Measurements from ENCODE around the gene CNTRL. TPM values are rescaled to one million over a fixed set of nuclear protein-coding genes. Genes with fewer than 3 reads are reported as not detected.

Gene CNTRL
- total and polyA plus RNA-seq, 10 donors, result 15.8 to 63.0 (median 48.9) TPM

- H3K36me3 ChIP-seq, result peaks cover 0 to 23% (median 4%) of the 10 kb centered on the region in 6 donors
- no peak for TF ChIP-seq POLR2A (IDR thresholded peaks at IDR 0.05)
- TF ChIP-seq, protein P1, sequence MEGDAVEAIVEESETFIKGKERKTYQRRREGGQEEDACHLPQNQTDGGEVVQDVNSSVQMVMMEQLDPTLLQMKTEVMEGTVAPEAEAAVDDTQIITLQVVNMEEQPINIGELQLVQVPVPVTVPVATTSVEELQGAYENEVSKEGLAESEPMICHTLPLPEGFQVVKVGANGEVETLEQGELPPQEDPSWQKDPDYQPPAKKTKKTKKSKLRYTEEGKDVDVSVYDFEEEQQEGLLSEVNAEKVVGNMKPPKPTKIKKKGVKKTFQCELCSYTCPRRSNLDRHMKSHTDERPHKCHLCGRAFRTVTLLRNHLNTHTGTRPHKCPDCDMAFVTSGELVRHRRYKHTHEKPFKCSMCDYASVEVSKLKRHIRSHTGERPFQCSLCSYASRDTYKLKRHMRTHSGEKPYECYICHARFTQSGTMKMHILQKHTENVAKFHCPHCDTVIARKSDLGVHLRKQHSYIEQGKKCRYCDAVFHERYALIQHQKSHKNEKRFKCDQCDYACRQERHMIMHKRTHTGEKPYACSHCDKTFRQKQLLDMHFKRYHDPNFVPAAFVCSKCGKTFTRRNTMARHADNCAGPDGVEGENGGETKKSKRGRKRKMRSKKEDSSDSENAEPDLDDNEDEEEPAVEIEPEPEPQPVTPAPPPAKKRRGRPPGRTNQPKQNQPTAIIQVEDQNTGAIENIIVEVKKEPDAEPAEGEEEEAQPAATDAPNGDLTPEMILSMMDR (IDR thresholded peaks at IDR 0.05 in 8 of 11, conservative IDR thresholded peaks at IDR 0.05 in 3 of 11), result no peak
- no peak for TF ChIP-seq POLR2AphosphoS5 (IDR thresholded peaks at IDR 0.05)
- H3K4me1 ChIP-seq, result peaks cover 0 to 38% (median 12%) of the 10 kb centered on the region in 6 donors
- 53 to 81% (median 75%) methylated on average over 1 of the region's 1 CpG for WGBS, 5 donors
- H3K4me3 ChIP-seq, result no peak overlapping the region
- H3K27ac ChIP-seq, result no peak overlapping the region
- intact Hi-C loops (cut with DNase I; ENCODE audit: low total_unique reads), result no loop called here
- DNase-seq, result no peak
- peaks cover 0 to 6% (median 2%) of the 10 kb centered on the region in 8 donors for H3K9me3 ChIP-seq
- H3K27me3 ChIP-seq (replicated peaks in 1 of 7), result no peaks in the 10 kb centered on the region
These were observed 33.1 kb downstream of the CNTRL start for GRCh38 chr9:121107881-121108280.

DNA sequence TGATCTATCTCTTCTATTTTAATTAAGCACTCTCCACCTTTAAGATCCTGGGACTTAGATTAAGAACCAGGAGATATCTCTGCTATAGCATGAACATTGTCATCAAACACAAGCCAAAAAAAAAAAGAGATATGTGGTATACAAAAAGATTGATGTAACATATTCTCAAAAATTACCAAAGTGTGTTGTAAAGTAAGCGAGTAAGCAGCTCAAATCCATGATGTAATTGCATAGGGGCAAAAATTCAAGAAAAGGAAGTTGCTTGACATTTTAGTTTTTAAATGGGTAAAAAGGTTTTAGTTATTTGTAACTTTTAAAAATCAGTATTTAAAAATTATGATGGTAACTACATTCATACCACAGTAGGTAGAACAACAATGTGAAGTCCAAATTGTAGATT lies 40.7 kb downstream of the CNTRL start:
- H3K9me3 ChIP-seq, result no peaks in the 10 kb centered on the region
- intact Hi-C loops (cut with DNase I; ENCODE audit: low total_unique reads), result no loop called here
- peaks cover 0 to 67% (median 5%) of the 10 kb centered on the region in 6 donors for H3K36me3 ChIP-seq
- 43 to 88% (median 68%) methylated on average over 1 of the region's 1 CpG for WGBS, 5 donors
- H3K4me1 ChIP-seq, result peaks cover 0 to 20% (median 4%) of the 10 kb centered on the region in 6 donors
- no peak for DNase-seq
- H3K27me3 ChIP-seq (replicated peaks in 1 of 7), result no peaks in the 10 kb centered on the region
- no peak overlapping the region for H3K4me3 ChIP-seq
- TF ChIP-seq POLR2A (IDR thresholded peaks at IDR 0.05) (no peak), POLR2AphosphoS5 (IDR thresholded peaks at IDR 0.05) (no peak)
- TF ChIP-seq, protein P1 (IDR thresholded peaks at IDR 0.05 in 8 of 11, conservative IDR thresholded peaks at IDR 0.05 in 3 of 11), result no peak
- peak overlapping the region in 1 of 8 donors; percentile 27 for H3K27ac ChIP-seq

GRCh38 chr9:121118266-121118665 lies 43.5 kb downstream of the CNTRL start:
- H3K27me3 ChIP-seq (replicated peaks in 1 of 7), result no peaks in the 10 kb centered on the region
- no peak for TF ChIP-seq POLR2AphosphoS5 (IDR thresholded peaks at IDR 0.05)
- TF ChIP-seq, protein P1 (IDR thresholded peaks at IDR 0.05 in 8 of 11, conservative IDR thresholded peaks at IDR 0.05 in 3 of 11), result no peak
- no peak for TF ChIP-seq POLR2A (IDR thresholded peaks at IDR 0.05)
- WGBS, 5 donors, result 73 to 85% (median 78%) methylated on average over 2 of the region's 2 CpGs

DNA sequence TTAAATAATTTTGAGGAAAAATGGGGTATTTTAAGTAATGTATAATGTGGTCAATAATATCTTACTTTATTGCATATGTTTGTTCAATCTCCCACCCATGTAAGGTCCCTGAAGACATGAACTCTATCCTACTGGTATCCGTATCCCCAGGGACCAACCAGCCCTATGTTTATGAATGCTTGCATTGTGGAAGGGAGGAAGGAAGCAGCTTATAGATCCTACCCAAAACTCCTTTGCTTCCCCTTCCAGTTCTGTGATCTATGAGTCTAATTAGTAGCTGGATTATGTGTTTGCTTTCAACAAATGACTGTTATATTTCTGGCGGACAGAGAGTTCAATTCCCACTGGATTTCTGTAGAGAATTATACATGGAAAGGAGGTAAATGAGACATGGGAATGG lies 45.6 kb downstream of the CNTRL start:
- H3K36me3 ChIP-seq, result peaks cover 0 to 48% (median 6%) of the 10 kb centered on the region in 6 donors
- no peaks in the 10 kb centered on the region for H3K27me3 ChIP-seq (replicated peaks in 1 of 7)
- no peak for TF ChIP-seq POLR2A (IDR thresholded peaks at IDR 0.05)
- TF ChIP-seq POLR2AphosphoS5 (IDR thresholded peaks at IDR 0.05), result no peak
- TF ChIP-seq, protein P1 (IDR thresholded peaks at IDR 0.05 in 8 of 11, conservative IDR thresholded peaks at IDR 0.05 in 3 of 11), result no peak
- no peak for DNase-seq
- peaks cover 9 to 60% (median 36%) of the 10 kb centered on the region in 6 donors for H3K4me1 ChIP-seq
- intact Hi-C loops (cut with DNase I; ENCODE audit: low total_unique reads), result no loop called here
- WGBS, 5 donors, result 86 to 88% (median 86%) methylated on average over 2 of the region's 2 CpGs
- H3K4me3 ChIP-seq, result no peak overlapping the region
- H3K27ac ChIP-seq, result peak overlapping the region in 5 of 8 donors; percentile 82 to 87 (median 85)
- H3K9me3 ChIP-seq, result no peaks in the 10 kb centered on the region

More at GRCh38 chr9:121118266-121118665, 43.5 kb downstream of the CNTRL start:
- no peak overlapping the region for H3K4me3 ChIP-seq
- peaks cover 9 to 46% (median 27%) of the 10 kb centered on the region in 6 donors for H3K4me1 ChIP-seq
- intact Hi-C loops (cut with DNase I; ENCODE audit: low total_unique reads), result no loop called here
- no peak for DNase-seq
- no peaks in the 10 kb centered on the region for H3K9me3 ChIP-seq
- H3K36me3 ChIP-seq, result peaks cover 0 to 50% (median 3%) of the 10 kb centered on the region in 6 donors
- H3K27ac ChIP-seq, result peak overlapping the region in 2 of 8 donors; percentile 7 to 15
